ENCODE measurements around the gene AKAP1.

AKAP1 gene, protein sequence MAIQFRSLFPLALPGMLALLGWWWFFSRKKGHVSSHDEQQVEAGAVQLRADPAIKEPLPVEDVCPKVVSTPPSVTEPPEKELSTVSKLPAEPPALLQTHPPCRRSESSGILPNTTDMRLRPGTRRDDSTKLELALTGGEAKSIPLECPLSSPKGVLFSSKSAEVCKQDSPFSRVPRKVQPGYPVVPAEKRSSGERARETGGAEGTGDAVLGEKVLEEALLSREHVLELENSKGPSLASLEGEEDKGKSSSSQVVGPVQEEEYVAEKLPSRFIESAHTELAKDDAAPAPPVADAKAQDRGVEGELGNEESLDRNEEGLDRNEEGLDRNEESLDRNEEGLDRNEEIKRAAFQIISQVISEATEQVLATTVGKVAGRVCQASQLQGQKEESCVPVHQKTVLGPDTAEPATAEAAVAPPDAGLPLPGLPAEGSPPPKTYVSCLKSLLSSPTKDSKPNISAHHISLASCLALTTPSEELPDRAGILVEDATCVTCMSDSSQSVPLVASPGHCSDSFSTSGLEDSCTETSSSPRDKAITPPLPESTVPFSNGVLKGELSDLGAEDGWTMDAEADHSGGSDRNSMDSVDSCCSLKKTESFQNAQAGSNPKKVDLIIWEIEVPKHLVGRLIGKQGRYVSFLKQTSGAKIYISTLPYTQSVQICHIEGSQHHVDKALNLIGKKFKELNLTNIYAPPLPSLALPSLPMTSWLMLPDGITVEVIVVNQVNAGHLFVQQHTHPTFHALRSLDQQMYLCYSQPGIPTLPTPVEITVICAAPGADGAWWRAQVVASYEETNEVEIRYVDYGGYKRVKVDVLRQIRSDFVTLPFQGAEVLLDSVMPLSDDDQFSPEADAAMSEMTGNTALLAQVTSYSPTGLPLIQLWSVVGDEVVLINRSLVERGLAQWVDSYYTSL

DNA sequence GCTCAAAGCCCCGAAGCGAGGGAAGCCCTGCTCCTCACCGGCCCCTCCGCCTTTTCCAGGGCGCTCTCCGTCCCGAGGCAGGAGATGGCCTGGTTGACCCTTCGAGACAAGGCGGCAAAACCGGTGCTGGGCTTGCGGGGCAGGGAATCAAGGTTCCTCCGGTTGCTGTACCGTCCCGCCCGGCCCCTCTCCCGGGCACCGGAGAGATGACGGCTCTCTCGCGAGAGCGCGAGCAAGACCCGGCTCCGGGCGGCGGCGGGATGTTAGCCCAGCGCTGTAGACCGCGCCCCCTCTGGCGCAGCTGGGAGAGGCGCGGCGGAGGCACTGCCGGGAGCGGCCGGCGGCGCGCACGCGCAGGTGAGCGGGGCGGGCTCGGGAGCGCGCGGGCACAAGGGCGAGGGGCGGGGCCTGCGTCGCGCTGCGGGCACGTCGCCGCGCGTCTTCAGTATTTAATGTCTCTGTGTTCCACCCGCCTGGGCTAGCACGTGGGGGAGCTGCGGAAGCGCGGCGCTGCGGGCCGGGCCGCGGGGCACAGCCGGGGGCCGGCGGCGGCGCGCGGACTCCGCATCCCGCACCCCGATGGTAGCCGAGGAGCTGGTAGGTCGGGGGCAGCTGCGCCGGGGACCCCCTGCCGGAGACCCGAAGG, at the start of gene AKAP1:
Gene AKAP1, plus strand, starts transcription at position 445 of the 646 bp plus-strand sequence. CDS start 20,219 bp downstream, outside the sequence.
- peak; percentile 97 for DNase-seq

DNA sequence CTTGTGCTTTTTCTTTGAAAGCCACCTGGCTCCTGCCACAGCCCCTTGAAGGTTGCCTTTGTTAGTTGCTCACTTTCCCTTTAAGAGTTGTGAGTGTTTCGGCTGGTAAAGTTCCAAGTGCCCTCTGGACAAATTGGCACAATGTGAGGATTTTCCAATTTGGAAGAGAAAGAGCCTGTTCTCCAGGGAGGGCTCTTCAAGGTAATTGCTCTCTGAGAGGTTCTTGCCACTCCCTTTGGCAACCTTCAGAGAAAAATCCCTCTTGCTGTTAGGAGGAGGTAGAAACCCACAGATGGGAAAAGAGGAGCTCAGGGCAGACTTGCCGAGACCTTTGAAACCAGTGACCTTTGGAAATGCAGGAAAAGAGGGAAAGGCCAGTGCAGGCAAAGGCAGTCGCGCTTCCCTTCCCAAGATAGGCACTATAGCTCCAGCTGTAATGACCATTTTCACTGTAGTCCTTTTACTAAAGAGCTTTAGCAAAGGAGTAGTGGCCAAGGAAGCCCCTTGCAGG, 49.0 kb upstream of the AKAP1 start:
- DNase-seq: no peak

DNA sequence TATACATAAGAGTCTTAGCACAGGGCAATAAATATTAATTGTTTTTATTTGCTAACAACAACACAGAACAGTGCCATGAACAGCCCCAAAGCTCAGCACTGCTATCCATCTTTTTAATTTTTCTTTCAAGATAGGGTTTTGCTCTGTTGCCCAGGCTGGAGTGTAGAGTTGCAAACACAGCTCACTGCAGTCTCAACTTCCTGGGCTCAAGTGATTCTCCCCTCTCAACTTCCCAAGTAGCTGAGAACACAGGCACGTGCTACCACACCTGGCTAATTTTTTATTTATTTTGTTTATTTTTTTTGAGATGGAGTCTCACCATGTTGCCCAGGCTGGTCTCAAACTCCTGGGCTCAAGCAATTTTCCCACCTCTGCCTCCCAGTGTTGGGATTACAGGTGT, 47.6 kb upstream of the AKAP1 start:
- DNase-seq: no peak

DNA sequence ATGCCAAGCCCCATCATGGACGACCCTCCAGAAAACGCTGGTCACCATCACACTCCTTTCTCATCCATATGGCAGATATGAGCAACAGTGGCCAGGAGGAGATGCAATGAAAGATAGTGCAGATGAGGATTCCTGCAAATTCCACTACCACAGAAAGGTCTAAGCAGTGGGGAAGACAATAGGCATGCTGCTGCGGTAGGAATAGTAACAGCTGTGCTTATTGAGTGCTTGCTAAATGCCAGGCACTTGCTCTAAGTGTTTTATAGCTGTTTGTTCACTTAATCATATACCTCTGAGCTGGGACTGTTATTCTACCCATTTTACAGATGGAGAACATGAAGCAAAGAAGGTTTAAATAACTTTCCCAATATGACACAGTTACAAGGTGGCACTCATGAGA, 46.6 kb upstream of the AKAP1 start:
- DNase-seq: no peak

DNA sequence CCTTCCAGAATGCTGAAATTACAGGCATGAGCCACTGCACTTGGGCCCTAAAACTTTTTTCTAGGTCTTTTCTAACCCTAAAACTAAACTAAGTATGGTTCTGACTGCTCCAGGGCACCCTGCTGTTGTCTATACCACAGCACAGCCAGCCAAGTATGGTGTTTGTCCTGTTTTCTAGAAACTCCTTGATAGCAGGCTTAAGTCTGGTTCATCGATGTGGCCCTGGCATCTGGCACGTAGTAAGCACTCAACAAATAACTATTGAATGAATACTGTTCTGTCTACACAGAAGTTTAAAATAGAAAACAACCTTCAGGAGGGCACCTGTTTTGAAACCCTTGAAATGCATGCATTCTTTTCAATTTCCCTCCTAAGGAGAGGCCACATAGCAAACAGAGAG, 44.5 kb upstream of the AKAP1 start:
- DNase-seq: no peak

DNA sequence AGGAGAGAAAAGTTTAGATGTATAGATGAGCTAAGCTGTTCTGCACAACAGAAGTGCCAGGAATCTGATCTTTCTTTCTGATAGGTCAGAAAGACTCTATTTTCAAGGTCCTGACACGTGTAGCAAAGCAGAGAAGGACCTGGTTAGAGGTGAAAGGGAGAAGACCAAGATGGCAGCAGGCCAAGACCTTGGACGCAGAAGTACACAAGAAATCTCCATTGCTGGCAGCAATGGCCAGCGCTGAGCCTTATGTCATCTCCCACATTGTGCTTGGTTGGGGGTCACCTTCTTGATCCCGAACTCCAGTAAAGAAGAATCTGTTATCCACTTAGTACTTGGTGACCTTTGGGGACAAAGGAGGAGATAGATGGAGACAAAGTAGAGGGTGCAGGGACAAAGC, 41.8 kb upstream of the AKAP1 start:
- no peak for DNase-seq

DNA sequence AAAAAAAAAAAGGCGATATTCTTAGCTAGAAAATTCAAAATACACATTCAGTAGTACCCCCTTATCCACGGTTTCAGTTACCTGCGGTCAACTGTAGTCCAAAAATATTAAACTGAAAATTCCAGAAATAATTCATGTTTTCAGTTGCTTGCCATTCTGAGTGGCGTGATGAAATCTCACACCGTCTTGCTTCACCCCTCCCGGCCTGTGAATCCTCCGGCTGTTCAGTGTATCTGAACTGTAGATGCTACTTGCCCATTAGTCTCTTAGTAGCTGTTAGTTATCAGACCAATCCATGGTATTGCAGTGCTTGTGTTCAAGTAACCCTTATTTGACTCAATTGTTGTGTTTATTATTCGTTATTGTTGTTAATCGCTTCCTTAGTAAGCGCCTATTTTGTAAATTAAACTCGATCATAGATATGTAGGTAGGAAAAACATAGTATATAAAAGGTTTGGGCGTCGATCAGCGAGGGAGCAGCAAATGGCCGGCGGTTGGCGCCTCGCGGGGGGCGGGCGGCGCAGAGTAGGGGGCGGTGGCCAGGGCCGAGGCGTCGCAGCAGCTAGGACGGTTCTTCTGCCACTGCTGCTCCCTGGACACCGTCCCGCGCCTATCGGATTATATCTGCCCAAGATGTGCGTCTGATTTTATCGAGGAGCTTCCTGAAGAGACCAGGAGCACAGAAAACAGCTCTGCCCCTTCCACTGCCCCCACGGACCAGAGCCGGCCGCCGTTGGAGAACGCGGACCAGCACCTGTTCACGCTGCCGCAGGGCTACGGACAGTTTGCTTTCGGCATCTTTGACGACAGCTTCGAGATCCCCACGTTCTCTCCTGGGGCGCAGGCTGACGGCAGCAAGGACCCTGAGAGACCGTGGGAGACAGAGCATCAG, 39.8 kb upstream of the AKAP1 start:
- no peak for DNase-seq

DNA sequence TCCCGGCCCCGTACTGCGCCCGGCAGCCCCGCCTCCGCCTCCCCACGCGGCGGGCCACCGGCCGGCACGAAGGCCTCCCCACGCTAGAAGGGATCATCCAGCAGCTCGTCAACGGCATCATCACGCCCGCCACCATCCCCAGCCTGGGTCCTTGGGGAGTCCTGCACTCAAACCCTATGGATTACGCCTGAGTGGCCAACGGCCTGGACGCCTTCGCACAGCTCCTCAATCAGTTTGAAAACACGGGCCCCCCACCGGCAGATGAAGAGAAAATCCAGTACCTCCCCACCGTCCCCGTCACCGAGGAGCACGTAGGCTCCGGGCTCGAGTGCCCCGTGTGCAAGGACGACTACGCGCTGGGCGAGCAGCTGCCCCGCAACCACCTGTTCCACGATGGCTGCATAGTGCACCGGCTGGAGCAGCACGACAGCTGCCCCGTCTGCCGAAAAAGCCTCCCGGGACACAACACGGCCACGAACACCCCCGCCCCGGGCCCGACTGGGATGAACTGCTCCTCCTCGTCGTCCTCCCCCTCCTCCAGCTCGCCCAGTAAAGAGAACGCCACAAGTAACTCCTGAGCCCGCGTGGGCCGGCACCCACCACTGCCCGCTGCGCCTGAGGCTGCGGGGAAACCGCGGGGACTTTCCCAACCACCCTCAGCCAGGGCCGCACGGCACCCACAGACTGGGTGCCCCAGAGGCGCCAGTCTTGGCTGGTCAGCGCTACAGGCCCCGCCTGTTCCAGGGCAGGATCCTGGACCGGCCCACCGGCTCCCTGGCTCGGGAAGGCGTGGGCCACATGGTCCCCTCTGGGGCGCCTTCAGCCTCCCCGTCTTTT, 39.0 kb upstream of the AKAP1 start:
- DNase-seq: peak; percentile 73

DNA sequence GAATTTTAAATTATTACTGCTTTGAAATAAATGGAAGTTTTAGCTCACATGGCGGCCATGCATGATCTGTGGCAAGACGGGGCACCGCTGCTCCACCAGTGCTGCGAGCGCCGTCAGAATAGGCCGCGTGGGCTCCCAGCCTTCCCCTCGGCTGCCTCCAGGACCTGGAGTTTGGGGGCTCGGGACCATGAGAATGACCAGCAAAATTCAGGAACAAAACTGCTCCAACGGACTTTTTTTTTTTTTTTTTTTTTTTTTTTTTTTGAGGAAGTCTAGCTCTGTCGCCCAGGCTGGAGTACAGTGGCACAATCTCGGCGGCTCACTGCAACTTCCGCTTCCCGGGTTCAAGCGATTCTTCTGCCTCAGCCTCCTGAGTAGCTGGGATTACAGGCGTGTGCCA, 38.3 kb upstream of the AKAP1 start:
- no peak for DNase-seq

DNA sequence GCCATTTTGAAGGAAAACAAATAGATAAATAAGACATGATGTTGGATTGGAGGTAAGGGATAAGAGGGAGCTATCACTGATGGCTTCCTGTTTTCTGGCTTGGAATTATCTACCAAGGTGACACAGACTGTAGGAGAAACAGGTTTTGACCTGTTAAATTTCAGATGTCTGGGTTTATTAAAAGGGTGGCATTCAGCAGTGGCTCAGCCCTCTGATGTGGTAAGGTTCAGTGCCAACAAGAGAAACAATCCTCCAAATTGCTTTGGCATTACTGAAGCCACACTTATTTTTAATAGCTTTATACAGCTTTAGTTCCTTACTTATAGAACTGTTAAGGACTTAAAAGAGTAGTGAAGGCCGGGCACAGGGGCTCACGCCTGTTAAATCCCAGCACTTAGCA, 37.0 kb upstream of the AKAP1 start:
- no peak for DNase-seq

DNA sequence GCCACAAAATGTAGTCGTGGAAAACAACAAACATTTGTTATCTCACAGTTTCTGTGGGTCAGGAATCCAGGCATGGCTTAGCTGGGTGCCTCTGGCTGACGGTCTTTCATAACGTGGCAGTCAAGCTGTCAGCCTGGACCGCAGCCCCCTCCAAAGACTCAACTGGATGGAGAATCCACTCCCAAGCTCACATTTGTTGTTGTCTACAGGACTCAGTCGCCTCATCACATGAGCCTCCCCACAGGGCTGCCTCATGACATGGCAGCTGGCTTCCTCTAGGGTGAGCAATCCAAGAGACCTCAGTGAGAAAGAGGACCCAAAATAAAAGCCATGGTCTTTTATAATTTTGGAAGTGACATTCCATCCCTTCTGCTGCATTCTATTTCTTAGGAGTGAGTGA, 34.7 kb upstream of the AKAP1 start:
- DNase-seq: no peak

DNA sequence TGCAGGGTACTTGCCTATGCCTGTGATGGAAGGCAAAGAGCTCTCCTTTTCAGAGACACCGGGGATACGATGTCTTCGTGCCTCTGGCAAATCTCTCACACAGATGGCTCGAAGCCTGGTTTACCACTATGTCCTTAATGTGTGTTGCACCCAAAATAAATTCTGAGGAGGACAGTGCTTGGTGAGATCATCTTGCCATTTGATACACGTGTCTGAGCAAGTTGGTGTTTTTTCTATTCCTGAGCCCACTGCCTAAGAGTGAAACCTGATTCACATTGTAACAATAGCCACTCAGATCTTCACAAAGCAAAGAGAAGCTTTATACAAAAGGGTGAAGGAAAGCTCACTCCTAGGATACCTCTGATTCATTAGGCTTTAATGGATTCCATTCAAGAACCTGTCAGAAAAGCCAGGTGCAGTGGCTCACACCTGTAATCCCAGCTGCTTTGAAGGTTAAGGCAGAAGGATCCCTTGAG, 33.1 kb upstream of the AKAP1 start:
- DNase-seq: no peak

DNA sequence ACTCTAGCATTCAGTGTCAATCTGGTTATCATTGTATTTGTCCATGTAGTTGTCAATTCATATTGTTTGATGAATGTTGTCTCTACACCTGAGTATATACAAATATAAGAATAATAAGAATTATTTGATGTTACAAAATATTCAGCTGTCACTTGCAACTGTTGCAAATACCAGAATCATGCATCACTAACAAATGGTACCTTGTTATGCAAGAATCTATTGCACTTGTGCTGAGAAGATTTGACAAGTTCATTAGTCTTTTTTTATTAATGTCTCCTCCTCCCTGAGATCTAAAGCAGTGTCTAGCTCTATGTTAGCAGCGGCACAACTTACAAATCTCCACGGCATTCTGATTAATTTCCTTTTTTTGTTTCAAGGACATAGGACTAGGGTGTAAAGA, 22.2 kb upstream of the AKAP1 start:
- no peak for DNase-seq

DNA sequence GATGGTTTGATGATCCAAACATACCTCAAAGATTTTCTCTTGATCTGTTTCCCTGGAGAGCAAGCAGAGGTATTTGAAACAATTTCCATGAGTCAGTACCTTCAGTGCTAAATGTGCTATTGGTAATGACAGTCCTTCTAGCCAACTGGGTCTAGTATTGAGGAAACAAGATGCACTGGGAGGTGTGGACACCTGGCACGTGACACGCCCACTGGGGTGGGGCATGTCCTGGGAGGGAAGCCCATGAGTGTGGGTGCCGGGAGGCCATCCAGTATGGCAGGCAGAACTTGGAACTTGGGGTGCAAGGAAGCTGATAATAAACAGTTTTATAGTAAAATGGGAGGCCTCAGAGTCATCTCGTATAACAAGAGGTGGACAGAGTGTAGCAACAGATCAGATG, 17.9 kb upstream of the AKAP1 start:
- no peak for DNase-seq

DNA sequence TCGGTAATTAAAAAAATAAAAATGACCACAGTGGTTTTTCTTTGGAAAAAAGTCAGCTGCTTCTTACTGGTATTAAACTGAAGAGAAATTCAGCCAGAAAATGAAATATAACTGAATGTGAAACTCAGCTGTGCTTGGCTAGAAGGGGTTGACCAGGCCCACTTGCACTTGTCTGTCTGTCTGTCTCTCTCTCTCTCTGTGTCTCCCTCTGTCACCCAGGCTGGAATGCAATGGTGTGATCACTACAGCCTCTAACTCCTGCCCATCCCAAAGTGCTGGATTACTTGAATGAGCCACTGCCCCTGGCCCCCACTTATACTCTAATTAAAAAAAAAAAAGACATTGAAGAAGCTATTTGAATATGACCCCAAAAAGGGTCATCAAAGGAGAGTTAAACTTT, 17.3 kb upstream of the AKAP1 start:
- no peak for DNase-seq

DNA sequence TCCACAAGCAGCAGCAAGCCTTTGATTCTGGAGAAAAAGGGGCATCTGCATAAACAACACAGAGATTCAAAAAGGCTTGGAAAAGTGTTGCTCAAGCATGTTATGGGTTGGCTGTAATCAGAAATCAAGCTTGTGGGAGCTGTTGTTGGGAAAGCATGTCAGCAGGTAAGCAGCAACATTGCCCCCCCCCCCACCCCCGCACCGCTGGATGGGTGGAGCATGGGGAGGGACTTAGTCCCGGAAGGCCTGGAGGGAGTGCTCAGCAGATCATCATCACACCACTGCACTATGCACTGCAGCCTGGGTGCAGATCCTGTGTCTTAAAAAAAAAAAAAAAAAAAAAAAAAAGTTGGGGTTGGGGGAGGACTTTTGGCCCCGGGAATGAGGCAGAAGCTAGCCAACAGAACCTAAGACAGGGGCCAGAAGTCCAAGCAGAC, 16.8 kb upstream of the AKAP1 start:
- no peak for DNase-seq

DNA sequence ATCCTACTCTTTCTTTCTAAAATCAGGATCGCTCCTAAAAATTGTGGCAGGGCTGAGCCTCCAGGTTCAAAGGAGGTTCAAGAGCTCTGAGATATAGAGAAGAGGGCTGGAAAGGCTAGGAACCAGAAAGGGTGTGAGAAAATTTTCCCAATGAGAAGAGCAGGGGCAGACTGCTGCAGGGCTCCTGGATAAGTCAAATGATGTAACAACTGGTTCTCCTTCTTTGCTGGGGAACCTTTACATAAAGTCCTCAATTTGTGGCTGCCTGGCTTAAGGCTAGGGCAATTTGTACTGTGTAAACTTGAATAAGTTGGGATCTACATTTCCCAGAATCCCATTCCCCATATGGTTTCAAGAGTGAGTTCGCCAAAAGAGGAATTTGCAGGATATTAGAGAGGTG, 16.3 kb upstream of the AKAP1 start:
- DNase-seq: no peak

DNA sequence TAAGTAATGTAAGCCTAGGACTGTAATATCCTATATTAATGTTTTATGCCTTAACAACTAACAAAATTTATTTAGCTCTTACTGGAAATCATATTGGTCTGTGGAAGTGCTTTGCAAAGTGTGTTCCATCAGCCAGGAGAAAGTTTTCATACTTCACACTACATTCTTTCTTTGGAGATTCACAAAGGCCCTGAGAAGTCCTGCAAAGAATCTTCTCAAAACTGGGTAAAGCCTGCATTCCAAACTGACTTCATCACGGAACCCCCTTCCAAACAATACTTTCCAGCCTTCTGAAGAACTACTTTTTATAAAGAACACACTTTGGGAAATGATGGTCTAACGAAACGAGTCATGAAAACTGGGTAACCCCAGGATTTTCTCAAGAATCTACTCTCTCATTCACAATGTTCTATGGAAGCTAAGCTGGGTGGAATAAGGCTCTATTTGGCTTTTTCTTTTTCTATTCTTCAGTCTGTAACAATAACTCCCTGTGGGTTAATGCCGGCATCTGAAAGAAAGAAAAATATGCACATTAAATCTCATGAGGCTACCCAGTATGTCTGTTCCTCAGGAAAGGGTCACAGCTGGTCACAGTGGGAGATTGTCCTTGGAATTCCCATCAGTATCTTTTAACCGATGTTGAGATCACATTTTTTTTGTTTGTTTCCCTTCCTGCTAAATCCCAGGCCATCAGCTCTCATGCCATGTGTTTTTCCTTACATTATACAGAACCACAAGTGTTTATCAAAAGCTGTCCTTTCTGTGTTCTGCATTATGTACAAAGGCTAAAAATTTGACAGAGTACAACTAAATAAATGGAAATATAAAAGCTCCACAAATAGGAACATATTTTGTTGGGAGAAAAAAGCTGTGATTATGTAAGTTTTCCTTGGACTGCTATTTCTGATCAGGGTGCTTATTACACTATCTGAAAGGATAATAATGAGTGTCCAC, 12.8 kb upstream of the AKAP1 start:
- no peak for DNase-seq

DNA sequence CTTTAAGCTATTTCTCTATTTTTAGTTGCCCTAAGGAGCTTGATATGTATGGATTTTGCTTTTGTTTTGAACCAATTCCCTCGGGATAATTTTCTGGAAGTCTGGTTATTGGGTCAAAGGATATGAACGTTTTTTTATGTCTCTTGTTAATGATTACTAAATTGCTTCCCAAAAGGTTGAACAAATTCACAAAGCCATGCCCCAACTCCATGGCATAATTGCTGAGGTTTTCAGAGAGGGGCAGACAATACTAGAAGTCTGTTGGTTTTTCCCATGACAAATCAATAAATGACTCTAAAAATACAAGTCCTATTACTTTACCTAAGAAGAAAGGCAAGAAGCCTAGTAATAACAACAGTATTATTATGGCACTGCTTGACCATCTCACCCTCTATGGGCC, 11.4 kb upstream of the AKAP1 start:
- no peak for DNase-seq

DNA sequence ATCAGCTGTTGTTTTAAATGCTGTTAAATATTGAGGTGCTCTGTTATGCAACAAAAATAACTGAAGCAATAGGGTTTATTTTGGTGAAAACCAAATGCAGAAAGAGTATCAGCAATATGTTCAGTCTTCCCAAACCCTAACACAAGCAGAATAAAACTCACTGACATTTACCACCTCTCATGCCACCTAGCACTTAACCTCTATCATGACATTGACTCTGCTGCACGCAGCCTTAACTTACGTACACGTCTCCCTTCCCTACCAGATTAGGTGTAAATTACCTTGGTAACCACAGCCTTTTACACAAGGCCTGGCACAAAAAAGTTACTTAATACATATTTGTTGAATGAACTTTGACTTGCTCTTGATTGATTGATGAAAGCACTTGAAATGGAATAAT, 9.9 kb upstream of the AKAP1 start:
- DNase-seq: no peak

All from right hindlimb (tissue), 1 donor.